GM19397 (cell line): ENCODE results near the gene SBF2.
"Not testable (repeated sequence)": the region's sequence is repeated elsewhere in the genome, so short reads cannot be mapped to it uniquely, and the experiment has no call there.

Experiments
- ATAC-seq: cut with Tn5 transposase; IDR thresholded peaks from one replicate; pipeline ENCODE4 v1.9.1; 2021; ENCODE audit warnings: mild to moderate bottlenecking, moderate library complexity; ENCODE audit not compliant: unreplicated experiment

Gene SBF2

GRCh38 chr11:9969068-9969467, 325.0 kb downstream of the SBF2 start:
- ATAC-seq: no peak

- peak; percentile 90 for ATAC-seq
Measured at GRCh38 chr11:9962722-9963121, 331.3 kb downstream of the SBF2 start.

- ATAC-seq: no peak
Measured at GRCh38 chr11:9957072-9957471, 336.9 kb downstream of the SBF2 start.

- ATAC-seq: no peak
Measured at GRCh38 chr11:9956483-9956882, 337.5 kb downstream of the SBF2 start.

- ATAC-seq: no peak
Measured at GRCh38 chr11:9955391-9955790, 338.6 kb downstream of the SBF2 start.

GRCh38 chr11:9953994-9954626, 339.9 kb downstream of the SBF2 start:
- ATAC-seq: no peak

- no peak for ATAC-seq
Measured at GRCh38 chr11:9952511-9953196, 341.4 kb downstream of the SBF2 start.

GRCh38 chr11:9951807-9952206, 342.2 kb downstream of the SBF2 start:
- ATAC-seq: no peak

- ATAC-seq: no peak
Measured at GRCh38 chr11:9950462-9950861, 343.6 kb downstream of the SBF2 start.

GRCh38 chr11:9947231-9947864, 346.7 kb downstream of the SBF2 start:
- ATAC-seq: no peak

- not testable (repeated sequence) for ATAC-seq
Measured at GRCh38 chr11:9945680-9946079, 348.3 kb downstream of the SBF2 start.

- no peak for ATAC-seq
Measured at GRCh38 chr11:9943386-9944110, 350.5 kb downstream of the SBF2 start.

- ATAC-seq: no peak
Measured at GRCh38 chr11:9941991-9942390, 352.0 kb downstream of the SBF2 start.

- not testable (repeated sequence) for ATAC-seq
Measured at GRCh38 chr11:9939150-9939549, 354.9 kb downstream of the SBF2 start.

- ATAC-seq: no peak
Measured at GRCh38 chr11:9936754-9937153, 357.3 kb downstream of the SBF2 start.

GRCh38 chr11:9932843-9933242, 361.2 kb downstream of the SBF2 start:
- ATAC-seq: not testable (repeated sequence)

- ATAC-seq: not testable (repeated sequence)
Measured at GRCh38 chr11:9930562-9931331, 363.3 kb downstream of the SBF2 start.

GRCh38 chr11:9927670-9928069, 366.3 kb downstream of the SBF2 start:
- no peak for ATAC-seq

- no peak for ATAC-seq
Measured at GRCh38 chr11:9923280-9923679, 370.7 kb downstream of the SBF2 start.

- ATAC-seq: no peak
Measured at GRCh38 chr11:9922806-9923205, 371.2 kb downstream of the SBF2 start.

- ATAC-seq: no peak
Measured at GRCh38 chr11:9916480-9916879, 377.5 kb downstream of the SBF2 start.
